Gastrocnemius medialis (tissue), 4 donors: ENCODE measurements around the gene KLHL4.

Experiments
- POLR2A ChIP-seq, 2 donors: fragments of 450-650 bp; IDR thresholded peaks; one replicate each; pipeline ENCODE4 v1.6.1; 2017; ENCODE audit warnings: antibody characterized with exemption in 2 of 2, mild to moderate bottlenecking in 2 of 2, moderate library complexity in 2 of 2
- TF ChIP-seq, protein P1 (sequence below), 5 experiments: fragments of 450-650 bp in 3 of 5; fragments of 200-600 bp in 2 of 5; sonication (generic) in 2 of 5; IDR thresholded peaks in 4 of 5; conservative IDR thresholded peaks in 1 of 5; 1 replicate in 4 of 5; 2 replicates in 1 of 5; pipeline ENCODE4 v1.5.1; 2016 to 2019; ENCODE audit warnings: antibody characterized with exemption in 5 of 5, mild to moderate bottlenecking in 3 of 5, moderate library complexity in 3 of 5

DNA sequence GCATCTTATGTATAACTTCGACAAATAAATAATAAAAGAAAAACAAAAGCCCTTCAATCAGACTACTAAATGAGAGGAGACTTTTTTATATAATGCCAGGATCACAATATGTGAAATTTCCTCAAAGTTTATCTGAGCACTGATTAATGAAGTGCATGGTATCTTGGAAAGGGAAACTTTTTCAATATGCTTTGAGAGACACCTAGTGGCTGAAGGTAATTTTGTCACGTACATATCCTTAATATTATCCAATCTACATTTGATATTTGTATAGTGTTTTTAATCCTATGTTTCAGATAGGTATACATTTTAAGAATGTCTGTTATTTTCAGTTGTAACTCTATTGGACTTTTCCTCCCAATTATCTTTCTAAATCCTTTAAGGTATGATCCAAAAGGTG lies 146.8 kb downstream of the KLHL4 start:
- TF ChIP-seq POLR2A (IDR thresholded peaks at IDR 0.05) = no peak
- TF ChIP-seq, protein P1, sequence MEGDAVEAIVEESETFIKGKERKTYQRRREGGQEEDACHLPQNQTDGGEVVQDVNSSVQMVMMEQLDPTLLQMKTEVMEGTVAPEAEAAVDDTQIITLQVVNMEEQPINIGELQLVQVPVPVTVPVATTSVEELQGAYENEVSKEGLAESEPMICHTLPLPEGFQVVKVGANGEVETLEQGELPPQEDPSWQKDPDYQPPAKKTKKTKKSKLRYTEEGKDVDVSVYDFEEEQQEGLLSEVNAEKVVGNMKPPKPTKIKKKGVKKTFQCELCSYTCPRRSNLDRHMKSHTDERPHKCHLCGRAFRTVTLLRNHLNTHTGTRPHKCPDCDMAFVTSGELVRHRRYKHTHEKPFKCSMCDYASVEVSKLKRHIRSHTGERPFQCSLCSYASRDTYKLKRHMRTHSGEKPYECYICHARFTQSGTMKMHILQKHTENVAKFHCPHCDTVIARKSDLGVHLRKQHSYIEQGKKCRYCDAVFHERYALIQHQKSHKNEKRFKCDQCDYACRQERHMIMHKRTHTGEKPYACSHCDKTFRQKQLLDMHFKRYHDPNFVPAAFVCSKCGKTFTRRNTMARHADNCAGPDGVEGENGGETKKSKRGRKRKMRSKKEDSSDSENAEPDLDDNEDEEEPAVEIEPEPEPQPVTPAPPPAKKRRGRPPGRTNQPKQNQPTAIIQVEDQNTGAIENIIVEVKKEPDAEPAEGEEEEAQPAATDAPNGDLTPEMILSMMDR (IDR thresholded peaks at IDR 0.05 in 4 of 5, conservative IDR thresholded peaks at IDR 0.05 in 1 of 5) = peak in 2 of 5 experiments; percentile 10 to 39
